Glomerular endothelial cell (primary cell): ENCODE results near the gene SLC12A2. TPM values are rescaled to one million over a fixed set of nuclear protein-coding genes. Genes with fewer than 3 reads are reported as not detected.

Experiments used
- DNase-seq: peaks from one replicate; pipeline ENCODE4 v3.0.0-alpha.2; 2011; ENCODE audit warnings: low read depth, low spot score; ENCODE audit errors: extremely low read depth
- total RNA-seq: library from RNA; depleted of rRNA; stranded (reverse); fragments of >200 nt; gene quantifications from 2 replicates; pipeline ENCODE4 v1.2.3, GENCODE V29; 2015

Gene SLC12A2
- total RNA-seq, 1 donor from 2014 or later = 136 TPM

GRCh38 chr5:128216860-128217531, 133.4 kb downstream of the SLC12A2 start:
- no peak for DNase-seq

GRCh38 chr5:128220841-128221240, 137.3 kb downstream of the SLC12A2 start:
- no peak for DNase-seq

GRCh38 chr5:128224336-128224735, 140.8 kb downstream of the SLC12A2 start:
- DNase-seq = no peak

GRCh38 chr5:128225245-128226030, 141.9 kb downstream of the SLC12A2 start:
- no peak for DNase-seq

- DNase-seq = no peak
These were observed 144.4 kb downstream of the SLC12A2 start for GRCh38 chr5:128228008-128228407.

- DNase-seq = no peak
These were observed 145.0 kb downstream of the SLC12A2 start for GRCh38 chr5:128228521-128228920.

GRCh38 chr5:128234928-128235641, 151.5 kb downstream of the SLC12A2 start:
- no peak for DNase-seq

- no peak for DNase-seq
These were observed 152.8 kb downstream of the SLC12A2 start for GRCh38 chr5:128236334-128236733.

GRCh38 chr5:128237000-128237399, 153.4 kb downstream of the SLC12A2 start:
- no peak for DNase-seq

- DNase-seq = no peak
These were observed 154.0 kb downstream of the SLC12A2 start for GRCh38 chr5:128237546-128237945.
